H1 (cell line): ENCODE data around the gene TM4SF20. TPM values are rescaled to one million over a fixed set of nuclear protein-coding genes. Genes with fewer than 3 reads are reported as not detected.

Experiments used
- CTCF ChIA-PET: fragments of 300-600 bp; sonication (Branson Sonifier 250); formaldehyde crosslinking; loops from one replicate; lab custom pipeline; 2021; ENCODE audit not compliant: partially characterized antibody; lab: Charles Lee
- POLR2A ChIA-PET: fragments of 300-600 bp; sonication (Branson Sonifier 250); formaldehyde crosslinking; loops from one replicate; lab custom pipeline; 2021; ENCODE audit warnings: inconsistent platforms; ENCODE audit not compliant: partially characterized antibody; lab: Charles Lee
- DNase-seq, 2 experiments: peaks; one replicate each; pipeline versions ENCODE4 v3.0.0 to v3.0.0-alpha.2; 2010 to 2022; ENCODE audit warnings: low spot score in 2 of 2, low read depth in 1 of 2, mixed read lengths in 1 of 2
- FAIRE-seq: peaks from 2 replicates; lab custom pipeline; 2011; peaks lifted over from hg19 to GRCh38; lab: Jason Lieb, UNC
- H2AFZ ChIP-seq: 2 replicates; pipeline ENCODE4 v1.8.1; 2012; ENCODE audit warnings: low read length, inconsistent platforms
- H2AK5ac ChIP-seq: 2 replicates; pipeline ENCODE4 v1.6.1; 2013; ENCODE audit warnings: low read depth, low read length
- H2BK120ac ChIP-seq: replicated peaks from 2 replicates; pipeline ENCODE3; 2013; ENCODE audit warnings: low read depth, low read length, inconsistent platforms
- H2BK12ac ChIP-seq: 2 replicates; pipeline ENCODE4 v1.6.1; 2013; ENCODE audit warnings: low read depth, low read length
- H2BK15ac ChIP-seq: 2 replicates; pipeline ENCODE4 v1.6.1; 2013; ENCODE audit warnings: low read length
- H2BK20ac ChIP-seq: 2 replicates; pipeline ENCODE4 v1.6.1; 2013; ENCODE audit warnings: low read length
- H2BK5ac ChIP-seq: 2 replicates; pipeline ENCODE4 v1.6.1; 2013; ENCODE audit warnings: low read depth, low read length
- H3K14ac ChIP-seq: 2 replicates; pipeline ENCODE4 v1.6.1; 2013; ENCODE audit warnings: inconsistent platforms; ENCODE audit not compliant: insufficient read length
- H3K18ac ChIP-seq: 2 replicates; pipeline ENCODE4 v1.6.1; 2013; ENCODE audit warnings: low read length; ENCODE audit errors: extremely low read depth
- H3K23ac ChIP-seq: 2 replicates; pipeline ENCODE4 v1.6.1; 2013; ENCODE audit warnings: inconsistent platforms; ENCODE audit not compliant: insufficient read length
- H3K23me2 ChIP-seq: 2 replicates; pipeline ENCODE4 v1.6.1; 2013; ENCODE audit warnings: low read depth, low read length
- H3K27ac ChIP-seq: 2 replicates; pipeline ENCODE4 v1.6.1; 2011; ENCODE audit warnings: low read depth, low read length, inconsistent platforms
- H3K27me3 ChIP-seq, 4 experiments: replicated peaks in 1 of 4; 1 replicate in 1 of 4; 2 replicates in 3 of 4; pipeline versions ENCODE4 v1.6.1 to v1.8.1; 2011 to 2013; ENCODE audit warnings: low read length in 3 of 4, mild to moderate bottlenecking in 3 of 4, inconsistent platforms in 2 of 4, mixed read lengths in 2 of 4, moderate library complexity in 1 of 4; ENCODE audit not compliant: control insufficient read depth in 3 of 4, insufficient read depth in 3 of 4; ENCODE audit errors: extremely low read depth in 1 of 4
- H3K36me3 ChIP-seq, 4 experiments: 2 replicates each; pipeline versions ENCODE4 v1.6.1 to v1.8.1; 2011 to 2013; ENCODE audit warnings: mild to moderate bottlenecking in 4 of 4, low read length in 3 of 4, moderate library complexity in 2 of 4, control low read depth in 1 of 4, inconsistent platforms in 1 of 4; ENCODE audit not compliant: insufficient read depth in 4 of 4, control insufficient read depth in 2 of 4
- H3K4ac ChIP-seq: replicated peaks from 2 replicates; pipeline ENCODE3; 2013; ENCODE audit warnings: low read length, low read depth, mixed read lengths, inconsistent platforms; ENCODE audit not compliant: insufficient read length
- H3K4me1 ChIP-seq, 4 experiments: replicated peaks in 1 of 4; 1 replicate in 1 of 4; 2 replicates in 3 of 4; pipeline versions ENCODE4 v1.6.1 to v1.8.1; 2011 to 2013; ENCODE audit warnings: low read length in 3 of 4, inconsistent platforms in 2 of 4, mixed read lengths in 1 of 4; ENCODE audit not compliant: insufficient read depth in 4 of 4, control insufficient read depth in 3 of 4
- H3K4me2 ChIP-seq, 2 experiments: 2 replicates each; pipeline versions ENCODE4 v1.6.1 to v1.8.1; 2011 to 2013; ENCODE audit warnings: low read depth in 2 of 2, low read length in 2 of 2, control low read depth in 1 of 2, inconsistent platforms in 1 of 2, mild to moderate bottlenecking in 1 of 2; ENCODE audit not compliant: insufficient read depth in 1 of 2
- H3K4me3 ChIP-seq, 4 experiments: fragments of 200-600, 300-600 bp in 1 of 4; sonication (generic), shearing (Covaris generic), sonication (Bioruptor Twin) in 1 of 4; 2 replicates each; pipeline versions ENCODE4 v1.5.1 to v1.8.1; 2011 to 2016; ENCODE audit warnings: low read length in 4 of 4, low read depth in 3 of 4, control low read depth in 2 of 4, inconsistent platforms in 2 of 4, mild to moderate bottlenecking in 2 of 4, mixed read lengths in 1 of 4, moderate library complexity in 1 of 4; ENCODE audit not compliant: insufficient read depth in 2 of 4; ENCODE audit errors: extremely low read depth in 1 of 4
- H3K56ac ChIP-seq: replicated peaks from 2 replicates; pipeline ENCODE3; 2013; ENCODE audit warnings: low read depth, mild to moderate bottlenecking, mixed read lengths, low read length, inconsistent platforms; ENCODE audit not compliant: insufficient read length
- H3K79me1 ChIP-seq: 2 replicates; pipeline ENCODE4 v1.6.1; 2013; ENCODE audit warnings: low read depth, low read length, control low read depth
- H3K79me2 ChIP-seq, 2 experiments: 2 replicates each; pipeline versions ENCODE4 v1.6.1 to v1.8.1; 2012 to 2013; ENCODE audit warnings: low read length in 2 of 2, mild to moderate bottlenecking in 2 of 2, inconsistent platforms in 1 of 2; ENCODE audit not compliant: insufficient read depth in 2 of 2, control insufficient read depth in 1 of 2
- H3K9ac ChIP-seq, 4 experiments: replicated peaks in 1 of 4; 1 replicate in 1 of 4; 2 replicates in 3 of 4; pipeline versions ENCODE4 v1.6.1 to v1.8.1; 2011 to 2013; ENCODE audit warnings: low read depth in 3 of 4, low read length in 3 of 4, control low read depth in 2 of 4, mild to moderate bottlenecking in 2 of 4, moderate library complexity in 2 of 4, inconsistent platforms in 1 of 4; ENCODE audit errors: extremely low read depth in 1 of 4
- H3K9me3 ChIP-seq, 2 experiments: 2 replicates each; pipeline versions ENCODE4 v1.6.1 to v1.8.1; 2012 to 2013; ENCODE audit warnings: mild to moderate bottlenecking in 2 of 2, moderate library complexity in 2 of 2, control low read depth in 1 of 2, inconsistent platforms in 1 of 2, low read depth in 1 of 2, low read length in 1 of 2, mixed read lengths in 1 of 2; ENCODE audit not compliant: insufficient read depth in 2 of 2
- H4K20me1 ChIP-seq, 2 experiments: replicated peaks in 1 of 2; 2 replicates each; pipeline versions ENCODE3 to v1.8.1; 2011 to 2013; ENCODE audit warnings: inconsistent platforms in 2 of 2, low read length in 2 of 2, mild to moderate bottlenecking in 1 of 2; ENCODE audit not compliant: insufficient read depth in 2 of 2, control insufficient read depth in 1 of 2
- H4K5ac ChIP-seq: 2 replicates; pipeline ENCODE4 v1.6.1; 2013; ENCODE audit warnings: low read length, low read depth, mixed read lengths, inconsistent platforms; ENCODE audit not compliant: insufficient read length
- H4K8ac ChIP-seq: 2 replicates; pipeline ENCODE4 v1.8.0; 2013; ENCODE audit warnings: mild to moderate bottlenecking, moderate library complexity, low read length, inconsistent platforms; ENCODE audit not compliant: insufficient read depth; ENCODE audit errors: extremely low read depth
- H4K91ac ChIP-seq: replicated peaks from 2 replicates; pipeline ENCODE3; 2013; ENCODE audit warnings: low read length, mixed read lengths, inconsistent platforms; ENCODE audit not compliant: insufficient read length
- ASH2L ChIP-seq: fragments of 200-600, 300-600 bp; sonication (generic); IDR thresholded peaks from one replicate; pipeline ENCODE4 v1.7.1; 2017; ENCODE audit warnings: low read length
- CREB1 ChIP-seq: IDR thresholded peaks from 2 replicates; pipeline ENCODE4 v1.6.1; 2012; ENCODE audit warnings: inconsistent platforms
- POLR2AphosphoS5 ChIP-seq: IDR thresholded peaks from 2 replicates; pipeline ENCODE4 v1.6.1; 2011; ENCODE audit warnings: low read depth, low read length
- SIRT6 ChIP-seq: IDR thresholded peaks from one replicate; pipeline ENCODE4 v1.7.1; 2012; ENCODE audit warnings: low read length, inconsistent platforms
- TAF7 ChIP-seq: optimal IDR thresholded peaks from 2 replicates; pipeline ENCODE3; 2011; ENCODE audit warnings: low read depth, mild to moderate bottlenecking, inconsistent platforms, low read length, moderate library complexity, borderline replicate concordance
- WGBS, 2 experiments: shearing (Covaris generic) in 1 of 2; methylation state at CpG; one replicate each; pipeline versions ENCODE4 v1.1.6 to v1.1.7; 2013 to 2015; ENCODE audit warnings: low lambda C conversion rate in 2 of 2, mixed read lengths in 2 of 2, inconsistent platforms in 1 of 2, low coverage in 1 of 2, missing lambda C conversion rate in 1 of 2; ENCODE audit not compliant: insufficient replicate concordance in 2 of 2, insufficient coverage in 1 of 2, insufficient read length in 1 of 2; ENCODE audit errors: extremely low coverage in 1 of 2, missing lambda C conversion rate in 1 of 2; 5-methylcytosine and 5-hydroxymethylcytosine counted together
- polyA plus RNA-seq, 7 experiments: library from polyadenylated mRNA; depleted of rRNA in 3 of 7; stranded (reverse) in 5 of 7; unstranded in 2 of 7; fragments of >200 nt in 5 of 7; fragments of 200-250 nt in 2 of 7; gene quantifications; 1 replicate in 5 of 7; 2 replicates in 1 of 7; 4 replicates in 1 of 7; pipeline versions ENCODE4 v1.2.1 to v1.2.3, GENCODE V29; 2011 to 2013; ENCODE audit warnings: missing spikeins in 2 of 7, mixed read lengths in 2 of 7
- total RNA-seq: library from RNA; stranded (reverse); fragmentation: NEBNext Ultra II Directional; extraction: Animal tissue kit (Norgen Biotek cat#: 25700); gene quantifications from 2 replicates; pipeline ENCODE4 v1.2.1, GENCODE V29; 2021

The TM4SF20 gene
- total and polyA plus RNA-seq, 2 of the 8 experiments (the other 6 are each of a cell fraction or from before 2014, with no cell fraction given): not detected

GRCh38 chr2:227348324-227348723 lies 30.8 kb downstream of the TM4SF20 start:
- Histone ChIP-seq H2BK120ac (no peak overlapping the region), H3K4ac (no peak overlapping the region), H3K18ac (no peak overlapping the region), H2BK5ac (no peak overlapping the region), H4K5ac (no peak overlapping the region), H4K8ac (no peak overlapping the region), H3K23me2 (no peaks in the 10 kb centered on the region), H3K23ac (no peak overlapping the region), H3K36me3 (peaks cover 0 to 21% (median 1%) of the 10 kb centered on the region in 4 experiments; a peak in 3 of 8 replicates), H3K14ac (no peak overlapping the region), H3K56ac (no peak overlapping the region), H3K9ac (no peak overlapping the region), H3K9me3 (no peaks in the 10 kb centered on the region), H3K79me1 (no peaks in the 10 kb centered on the region), H3K4me3 (no peak overlapping the region), H2BK12ac (no peak overlapping the region), H3K4me1 (no peaks in the 10 kb centered on the region; a peak in 1 of 7 replicates), H2AFZ (no peak overlapping the region), H2BK15ac (no peak overlapping the region), H3K27ac (no peak overlapping the region), H2BK20ac (no peak overlapping the region), H3K4me2 (no peak overlapping the region), H3K27me3 (no peaks in the 10 kb centered on the region), H2AK5ac (no peak overlapping the region), H4K91ac (no peak overlapping the region), H3K79me2 (no peaks in the 10 kb centered on the region), H4K20me1 (no peaks in the 10 kb centered on the region)
- ChIA-PET CTCF (interaction anchor here (0.5 to 3.2 kb wide), 5 partner anchors 8 to 223 kb away, joined by 3 to 14 read pairs (median 9); no protein-coding TSS in a partner anchor), POLR2A (interaction anchor here (1.2 to 1.9 kb wide), 3 partner anchors 11 to 24 kb away, joined by 3 to 5 read pairs (median 4); no protein-coding TSS in a partner anchor)
- no peak for DNase-seq
- no peak for FAIRE-seq
- WGBS, 2 experiments: 97% methylated on average over 2 of the region's 2 CpGs; no CpG with 5 or more reads in 1 of the 2 experiments
- TF ChIP-seq CREB1 (no peak), POLR2AphosphoS5 (no peak), SIRT6 (no peak), TAF7 (no peak), ASH2L (no peak)
